SU-DHL-6 (cell line): Measurements from ENCODE around the gene IL3.

Experiments used
- H2AFZ ChIP-seq: fragments of 200-600 bp; sonication (generic); 2 replicates; pipeline ENCODE4 v1.6.1; 2014; ENCODE audit warnings: low read depth, mild to moderate bottlenecking, moderate library complexity, mixed read lengths, antibody characterized with exemption, low read length; ENCODE audit not compliant: severe bottlenecking
- H3F3A ChIP-seq: fragments of 200-600 bp; shearing (Covaris generic); 2 replicates; pipeline ENCODE4 v1.6.0; 2016; ENCODE audit warnings: antibody characterized with exemption, mild to moderate bottlenecking; ENCODE audit not compliant: insufficient read depth
- H3K27ac ChIP-seq: fragments of 200-600 bp; sonication (generic); 2 replicates; pipeline ENCODE4 v1.5.1; 2016; ENCODE audit warnings: low read depth, mild to moderate bottlenecking, low read length, moderate library complexity, mixed read lengths
- H3K27me3 ChIP-seq: fragments of 200-600 bp; sonication (generic), shearing (Covaris generic); 2 replicates; pipeline ENCODE4 v1.6.0; 2014; ENCODE audit warnings: mild to moderate bottlenecking, low read length
- H3K36me3 ChIP-seq: fragments of 200-600 bp; sonication (generic); 2 replicates; pipeline ENCODE4 v1.6.1; 2014; ENCODE audit warnings: mild to moderate bottlenecking, low read length, mixed read lengths
- H3K4me2 ChIP-seq: fragments of 300-600, 200-600 bp; shearing (Covaris generic), sonication (generic); 2 replicates; pipeline ENCODE4 v1.6.0; 2014; ENCODE audit warnings: low read length, low read depth, mild to moderate bottlenecking; ENCODE audit not compliant: poor library complexity, severe bottlenecking
- H3K4me3 ChIP-seq: fragments of 200-600 bp; sonication (generic); 2 replicates; pipeline ENCODE4 v1.5.1; 2014; ENCODE audit warnings: antibody characterized with exemption, low read length, mild to moderate bottlenecking, mixed read lengths; ENCODE audit not compliant: insufficient read depth, poor library complexity, severe bottlenecking
- H3K79me2 ChIP-seq: fragments of 200-600 bp; sonication (generic); 2 replicates; pipeline ENCODE4 v1.6.1; 2014; ENCODE audit warnings: mild to moderate bottlenecking, low read length, moderate library complexity; ENCODE audit not compliant: insufficient read depth
- H3K9ac ChIP-seq: fragments of 200-600 bp; sonication (generic); 2 replicates; pipeline ENCODE4 v1.7.0; 2014; ENCODE audit warnings: mild to moderate bottlenecking, low read length
- H3K9me2 ChIP-seq: fragments of 200-600 bp; sonication (generic); replicated peaks from 2 replicates; pipeline ENCODE4 v1.6.1; 2014; ENCODE audit warnings: low read length; ENCODE audit not compliant: insufficient read depth
- H3K9me3 ChIP-seq: fragments of 200-600 bp; sonication (generic); 2 replicates; pipeline ENCODE4 v1.6.1; 2014; ENCODE audit warnings: low read length, mixed read lengths; ENCODE audit not compliant: insufficient read depth
- H4K20me1 ChIP-seq: fragments of 200-600 bp; sonication (generic); 2 replicates; pipeline ENCODE4 v1.6.1; 2014; ENCODE audit warnings: low read depth, mild to moderate bottlenecking, antibody characterized with exemption, low read length, moderate library complexity, mixed read lengths
- CTCF ChIP-seq: fragments of 200-600 bp; sonication (generic); IDR thresholded peaks from one replicate; pipeline ENCODE4 v1.5.1; 2017; ENCODE audit warnings: antibody characterized with exemption, mild to moderate bottlenecking, low read length, moderate library complexity; ENCODE audit not compliant: insufficient read depth, poor library complexity, severe bottlenecking
- EZH2phosphoT487 ChIP-seq: fragments of 200-600 bp; sonication (generic), shearing (Covaris generic); conservative IDR thresholded peaks from 2 replicates; pipeline ENCODE4 v1.6.1; 2018; ENCODE audit warnings: mild to moderate bottlenecking, antibody characterized with exemption, low read length, moderate library complexity, mixed read lengths

The IL3 gene

DNA sequence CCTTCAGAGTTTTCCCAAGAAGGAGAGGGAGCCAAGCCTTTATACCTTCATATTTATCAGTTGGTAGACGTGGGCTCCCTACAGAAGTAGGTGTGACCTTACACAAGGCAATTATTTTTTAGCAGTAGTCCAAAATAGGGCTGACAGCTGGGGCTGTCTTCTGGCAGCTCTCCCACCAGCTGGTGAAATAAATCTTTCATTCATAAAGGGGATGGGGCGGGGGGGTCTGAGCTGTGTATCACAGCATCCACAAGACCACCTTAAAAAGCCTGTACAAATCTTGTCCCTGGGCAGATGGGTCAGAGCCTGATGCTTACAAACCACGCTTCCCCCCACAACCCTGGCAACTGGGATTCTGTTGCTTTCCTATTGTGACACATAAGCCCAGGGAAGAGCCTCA, 32.8 kb downstream of the IL3 start:
- no peaks in the 10 kb centered on the region for H3K27me3 ChIP-seq
- H3K9me3 ChIP-seq: no peaks in the 10 kb centered on the region
- no peak overlapping the region for H3K9ac ChIP-seq
- no peaks in the 10 kb centered on the region for H3K9me2 ChIP-seq
- H2AFZ ChIP-seq: no peak overlapping the region
- H3K79me2 ChIP-seq: no peaks in the 10 kb centered on the region
- H3F3A ChIP-seq: no peaks in the 10 kb centered on the region
- no peak overlapping the region for H3K4me2 ChIP-seq
- no peak overlapping the region for H3K4me3 ChIP-seq
- H3K36me3 ChIP-seq: no peaks in the 10 kb centered on the region
- TF ChIP-seq CTCF: no peak
- no peak for TF ChIP-seq EZH2phosphoT487
- no peaks in the 10 kb centered on the region for H4K20me1 ChIP-seq
- no peak overlapping the region for H3K27ac ChIP-seq

GRCh38 chr5:132094393-132095076, 34.1 kb downstream of the IL3 start:
- Histone ChIP-seq H2AFZ (no peak overlapping the region), H3K9me3 (no peaks in the 10 kb centered on the region), H3K4me3 (no peak overlapping the region), H3F3A (no peaks in the 10 kb centered on the region), H3K9me2 (no peaks in the 10 kb centered on the region), H3K36me3 (no peaks in the 10 kb centered on the region), H3K9ac (no peak overlapping the region), H4K20me1 (no peaks in the 10 kb centered on the region), H3K4me2 (no peak overlapping the region), H3K27ac (no peak overlapping the region), H3K27me3 (no peaks in the 10 kb centered on the region), H3K79me2 (no peaks in the 10 kb centered on the region)
- TF ChIP-seq EZH2phosphoT487: no peak
- no peak for TF ChIP-seq CTCF

DNA sequence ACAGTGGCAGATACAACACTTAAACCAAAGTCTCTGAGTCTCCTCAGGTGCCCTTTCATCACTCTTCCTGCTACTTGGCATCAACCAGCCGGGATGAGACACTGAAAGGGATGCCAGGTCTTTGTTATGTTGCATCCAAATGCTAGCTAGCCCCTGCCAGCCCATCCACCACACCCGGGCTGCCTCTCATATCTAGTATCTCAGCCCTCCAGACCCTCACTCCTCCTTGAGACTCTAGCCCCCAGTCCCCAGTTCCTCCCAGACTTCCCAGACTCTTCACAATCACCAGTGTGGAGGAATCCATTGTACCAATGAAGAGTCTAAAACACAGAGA, 34.6 kb downstream of the IL3 start:
- H4K20me1 ChIP-seq: no peaks in the 10 kb centered on the region
- H2AFZ ChIP-seq: no peak overlapping the region
- H3K27me3 ChIP-seq: no peaks in the 10 kb centered on the region
- no peak overlapping the region for H3K4me2 ChIP-seq
- no peaks in the 10 kb centered on the region for H3K79me2 ChIP-seq
- H3K9me2 ChIP-seq: no peaks in the 10 kb centered on the region
- H3K9me3 ChIP-seq: no peaks in the 10 kb centered on the region
- no peak overlapping the region for H3K27ac ChIP-seq
- no peak overlapping the region for H3K9ac ChIP-seq
- no peaks in the 10 kb centered on the region for H3F3A ChIP-seq
- H3K36me3 ChIP-seq: no peaks in the 10 kb centered on the region
- TF ChIP-seq CTCF (no peak), EZH2phosphoT487 (no peak)
- H3K4me3 ChIP-seq: no peak overlapping the region
